Activated CD4-positive, alpha-beta T cell treated with anti-CD3 and anti-CD28 coated beads for 4 hours (primary cell): ENCODE data around the gene PLEKHM3.

Source experiments
- DNase-seq, 2 donors: peaks; one replicate each; pipeline ENCODE4 v3.0.0-alpha.2; 2020

The PLEKHM3 gene

DNA sequence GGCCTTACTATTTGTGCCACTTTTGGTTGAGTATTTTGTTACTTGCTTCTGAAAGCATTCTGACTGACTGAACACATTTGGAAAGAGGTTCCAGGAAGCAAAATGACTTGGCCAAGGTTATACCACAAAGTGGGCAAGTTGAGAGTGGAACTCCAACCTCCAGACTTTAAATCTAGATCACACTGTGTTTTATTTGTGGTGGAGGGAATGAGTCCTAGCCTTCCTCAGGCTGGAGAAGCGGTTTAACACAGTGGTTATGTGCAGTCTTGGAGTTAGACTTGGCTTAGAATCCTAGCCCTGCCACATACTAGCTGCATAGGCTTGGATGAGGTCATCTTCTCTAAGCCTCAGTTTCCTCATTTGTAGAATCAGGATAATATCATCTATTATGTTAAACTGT, 33.4 kb downstream of the PLEKHM3 start:
- no peak for DNase-seq

DNA sequence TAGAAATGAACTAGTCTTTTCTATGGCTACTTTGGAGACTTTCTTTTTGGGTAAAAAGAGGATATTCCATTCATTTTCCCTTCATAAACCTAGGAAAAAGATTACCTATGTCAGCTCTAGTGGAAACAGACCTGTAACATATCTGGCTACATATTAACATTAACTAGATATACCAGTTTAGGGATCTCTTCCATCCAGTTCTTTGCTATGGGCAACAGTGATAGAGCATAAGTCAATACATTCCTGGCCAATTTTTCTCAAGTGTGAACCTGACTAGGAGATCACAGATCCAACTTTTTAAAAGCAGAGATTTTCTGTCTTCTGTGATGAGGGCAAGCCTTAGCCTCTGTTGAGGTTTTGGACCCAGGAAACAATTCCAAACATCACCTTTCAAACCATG, 34.5 kb downstream of the PLEKHM3 start:
- DNase-seq = no peak

DNA sequence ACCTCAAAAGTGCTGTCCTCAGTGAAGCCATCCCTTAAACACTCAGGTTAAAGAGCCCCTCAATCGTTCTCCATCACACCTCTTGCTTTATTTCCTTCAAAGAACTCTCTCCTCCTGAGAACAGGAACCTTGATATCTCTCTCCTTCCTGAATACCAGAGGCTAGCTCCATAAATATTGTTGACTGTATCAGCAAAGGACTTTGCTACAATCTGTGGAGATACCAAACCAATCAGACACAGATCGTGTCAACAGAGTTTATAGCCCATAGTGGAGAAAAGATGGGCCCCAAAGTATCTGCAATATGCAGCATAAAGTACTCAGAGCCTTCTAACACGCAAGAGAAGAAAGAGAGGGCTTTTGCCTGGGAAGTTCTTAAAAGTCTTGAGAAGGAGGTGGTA, 36.4 kb downstream of the PLEKHM3 start:
- DNase-seq = no peak

DNA sequence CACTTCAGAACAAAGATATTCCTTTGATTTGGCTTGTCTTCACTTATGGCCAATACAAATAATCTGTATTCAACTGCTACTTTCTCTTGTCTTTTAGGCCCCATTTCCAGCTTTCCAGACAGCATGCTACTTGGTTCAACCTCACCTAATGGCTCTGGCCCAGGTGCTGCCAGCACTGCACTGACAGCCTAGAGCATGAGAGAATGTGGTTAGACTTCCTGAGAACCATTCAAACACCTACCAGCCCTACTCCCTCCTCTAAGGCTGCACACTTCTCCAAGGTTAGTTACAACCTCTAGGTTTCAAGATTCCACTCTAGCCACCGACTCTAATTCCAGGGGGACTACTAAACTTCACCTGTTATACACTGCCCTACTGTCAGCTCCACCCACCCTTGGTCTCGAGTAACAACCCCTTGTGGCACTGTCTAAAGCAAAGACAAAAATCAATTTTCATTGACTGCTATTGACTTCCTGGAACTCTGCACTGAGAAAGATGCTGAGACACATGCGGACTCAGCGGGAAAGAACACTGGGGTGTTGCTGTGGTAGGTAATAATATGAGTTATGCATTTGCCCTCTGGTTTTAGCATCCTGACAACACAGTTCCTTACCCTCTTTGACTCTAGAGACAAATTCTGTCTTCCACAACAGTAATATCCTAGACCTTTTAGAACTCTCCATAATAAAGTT, 38.2 kb downstream of the PLEKHM3 start:
- no peak for DNase-seq

DNA sequence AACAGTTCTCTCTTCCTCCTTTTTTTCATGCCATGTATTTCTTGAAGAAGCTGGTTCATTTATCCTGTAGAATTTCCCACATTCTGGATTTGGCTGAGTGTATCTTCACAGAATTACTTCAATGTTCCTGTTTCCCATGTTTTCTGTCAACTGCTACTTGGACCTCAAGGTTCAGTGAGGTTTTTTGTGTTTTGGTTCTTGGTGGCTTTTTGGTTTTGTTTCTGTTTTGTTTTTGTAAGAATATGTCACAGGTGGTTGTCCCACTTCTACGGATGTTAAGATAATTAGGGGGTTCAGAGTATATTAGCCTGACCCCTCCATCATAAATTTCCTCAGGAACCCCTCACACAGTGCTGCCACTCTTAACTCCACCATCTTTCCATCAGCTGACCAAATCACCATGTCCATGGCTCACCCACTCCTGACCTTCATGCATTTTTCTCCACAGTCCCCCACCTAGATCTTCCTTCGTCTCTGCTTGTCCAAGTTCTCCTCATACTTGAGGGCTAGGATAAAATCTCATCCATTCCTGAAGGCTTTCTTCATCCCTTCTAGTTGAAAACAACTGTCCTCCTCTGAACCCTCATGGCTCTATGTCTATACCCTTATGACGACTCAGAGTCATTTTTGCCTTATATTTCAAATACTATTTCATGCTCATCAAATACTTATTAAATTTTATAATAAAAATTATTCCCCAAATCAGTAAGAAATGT, 40.4 kb downstream of the PLEKHM3 start:
- DNase-seq = no peak

DNA sequence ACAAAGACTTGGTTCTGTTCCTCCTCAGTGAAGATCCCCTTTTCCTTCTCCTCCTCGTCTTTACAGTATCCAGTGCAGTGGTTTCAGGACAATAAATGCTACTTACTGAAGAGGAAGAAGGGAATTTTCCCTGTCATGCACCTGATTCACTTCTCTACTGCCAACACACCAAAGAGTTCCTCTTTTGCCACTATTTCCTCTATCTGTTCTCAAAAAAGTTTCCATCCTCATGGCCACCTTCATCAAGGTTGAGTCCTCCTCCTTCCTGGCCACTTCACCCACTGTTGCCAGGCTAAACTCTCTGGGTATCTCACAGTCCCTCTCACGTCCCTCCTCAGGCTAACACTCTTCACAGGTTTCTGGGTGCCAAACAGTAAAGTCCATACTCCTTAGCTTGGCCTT, 41.7 kb downstream of the PLEKHM3 start:
- no peak for DNase-seq

DNA sequence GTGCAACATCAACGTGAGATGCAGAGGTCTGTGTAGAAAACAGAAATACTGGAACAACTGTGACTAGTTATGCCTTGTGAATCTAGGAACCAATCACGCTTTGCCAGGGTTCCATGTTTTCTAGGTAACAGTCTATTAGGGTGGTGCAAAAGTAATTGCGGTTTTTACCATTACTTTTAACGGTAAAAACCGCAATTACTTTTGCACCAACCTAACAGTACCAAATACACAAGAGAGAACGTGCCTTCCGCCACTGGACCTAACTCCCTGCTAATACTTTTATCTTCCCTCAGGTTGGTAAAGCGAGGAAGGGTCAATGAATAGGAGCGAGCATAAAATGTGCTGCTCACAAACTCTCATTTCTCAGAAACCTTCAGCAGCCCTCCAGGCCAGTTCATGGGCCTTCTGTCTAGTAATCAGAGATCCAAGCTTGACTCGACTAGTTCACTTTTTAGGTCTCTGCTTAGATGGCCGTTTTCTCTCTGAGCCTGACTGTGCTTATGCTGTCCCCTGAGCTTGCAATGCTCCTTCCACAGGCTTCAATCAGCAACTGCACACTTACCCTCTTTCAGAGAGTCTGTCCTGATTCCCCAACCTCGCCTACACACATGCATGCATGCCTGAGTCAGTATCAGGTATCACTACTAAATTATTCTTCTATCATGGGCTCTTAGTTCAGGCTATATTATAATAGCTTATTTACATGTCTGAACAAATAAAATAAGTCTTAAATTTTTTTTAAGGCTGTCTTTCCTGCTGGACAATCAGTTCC, 47.0 kb downstream of the PLEKHM3 start:
- DNase-seq = no peak

DNA sequence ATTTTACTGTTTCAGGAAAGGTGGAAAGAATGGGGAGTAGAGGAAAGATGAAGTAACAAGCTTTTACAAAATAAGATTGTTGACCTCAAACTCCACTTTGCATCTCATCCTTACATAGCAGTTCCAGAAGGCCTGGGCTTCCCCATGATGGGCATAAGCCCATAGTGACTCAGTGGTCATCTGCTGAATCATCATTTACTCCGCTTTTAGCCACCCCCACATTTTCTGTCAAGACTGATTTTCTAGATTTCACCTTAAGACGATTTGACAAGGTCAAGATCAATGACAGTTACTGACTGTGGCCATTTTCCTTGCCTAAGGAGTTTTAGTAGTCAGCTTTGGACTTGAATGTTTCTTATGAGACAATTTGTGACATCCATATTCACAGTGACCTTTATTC, 49.4 kb downstream of the PLEKHM3 start:
- no peak for DNase-seq

DNA sequence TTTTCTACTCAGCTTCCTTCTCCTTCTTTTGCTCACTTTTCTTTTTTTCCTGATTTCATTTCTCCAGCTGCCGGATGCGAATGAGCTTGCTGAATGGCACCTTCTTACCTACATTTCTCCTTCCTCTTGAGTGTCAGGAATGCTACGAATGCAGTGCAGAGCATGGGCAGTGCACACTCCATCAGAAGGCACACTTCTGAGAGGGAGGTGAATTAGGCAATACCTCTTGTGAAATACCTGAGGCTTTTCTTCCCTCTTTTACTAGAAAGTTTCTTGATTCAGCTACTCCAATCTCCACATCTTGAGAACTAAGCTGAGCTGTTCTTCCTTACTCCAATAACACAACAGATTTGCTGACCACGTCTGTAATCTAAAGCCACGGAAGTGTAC, 51.1 kb downstream of the PLEKHM3 start:
- DNase-seq = no peak

DNA sequence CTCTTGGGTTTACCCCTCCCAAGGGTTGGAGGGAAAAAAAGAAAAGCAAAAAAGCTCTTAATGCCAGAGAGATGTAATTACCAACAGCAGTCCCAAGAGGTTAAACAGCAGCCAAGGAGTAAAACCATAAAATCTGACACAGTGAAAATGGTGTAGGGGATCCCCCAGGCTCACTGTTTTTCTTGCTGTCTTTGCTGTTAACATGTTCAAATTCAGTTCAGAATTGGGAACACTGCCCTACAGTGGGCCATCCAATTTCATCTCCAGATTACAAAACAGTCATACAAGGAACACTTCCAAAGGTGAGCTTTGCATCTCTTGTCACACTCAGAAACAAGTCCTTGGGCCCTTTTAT, 54.5 kb downstream of the PLEKHM3 start:
- no peak for DNase-seq

DNA sequence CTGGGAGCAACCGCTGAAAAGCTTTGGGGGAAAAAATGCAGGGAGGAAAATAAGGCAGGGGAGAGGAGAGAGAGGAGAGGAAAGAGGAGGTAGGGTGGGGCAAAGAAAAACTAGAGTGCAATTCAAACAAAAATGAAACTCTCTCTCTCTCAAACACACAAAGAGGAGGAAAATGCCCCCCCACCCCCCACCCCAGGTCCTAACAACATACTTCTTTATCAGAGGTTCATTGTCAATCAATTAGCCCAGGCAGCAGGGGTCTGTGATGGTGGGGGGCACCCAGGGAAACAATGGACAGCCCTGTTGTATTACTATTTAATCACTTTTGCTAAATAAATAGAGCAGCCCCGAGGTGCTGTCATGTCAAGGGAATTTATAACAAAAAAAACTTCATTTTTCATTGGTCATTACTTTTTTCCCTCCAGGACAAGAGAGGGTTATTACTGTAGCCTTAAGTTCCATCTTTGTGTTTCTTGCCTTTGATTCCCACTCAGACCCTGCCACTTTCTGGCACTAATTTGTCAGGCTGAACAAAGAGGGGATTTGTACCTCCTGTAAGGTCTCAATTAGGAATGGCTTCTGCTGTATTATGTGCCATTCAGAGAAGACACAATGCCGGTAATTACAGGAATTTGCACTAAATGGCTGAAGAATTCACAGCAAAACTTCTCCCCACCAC, 55.0 kb downstream of the PLEKHM3 start:
- no peak for DNase-seq

DNA sequence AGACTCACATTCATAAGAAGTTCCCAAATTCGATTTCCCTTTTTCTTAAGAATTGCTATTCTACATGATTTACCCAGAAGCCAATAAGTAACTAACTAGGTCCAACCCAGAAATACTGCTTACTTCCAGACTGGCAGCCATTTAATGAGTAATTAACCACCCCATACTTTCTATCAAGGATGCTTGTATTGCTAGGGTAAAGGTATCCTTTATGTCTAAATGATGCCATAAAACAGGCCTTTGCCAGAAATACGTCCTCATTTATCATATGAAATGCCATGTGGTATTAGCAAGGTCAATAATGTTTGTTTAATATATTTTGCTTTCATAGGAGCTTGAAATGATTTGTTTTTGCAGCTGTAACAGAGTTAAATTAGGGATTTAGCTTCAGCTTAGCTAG, 56.1 kb downstream of the PLEKHM3 start:
- DNase-seq = no peak

DNA sequence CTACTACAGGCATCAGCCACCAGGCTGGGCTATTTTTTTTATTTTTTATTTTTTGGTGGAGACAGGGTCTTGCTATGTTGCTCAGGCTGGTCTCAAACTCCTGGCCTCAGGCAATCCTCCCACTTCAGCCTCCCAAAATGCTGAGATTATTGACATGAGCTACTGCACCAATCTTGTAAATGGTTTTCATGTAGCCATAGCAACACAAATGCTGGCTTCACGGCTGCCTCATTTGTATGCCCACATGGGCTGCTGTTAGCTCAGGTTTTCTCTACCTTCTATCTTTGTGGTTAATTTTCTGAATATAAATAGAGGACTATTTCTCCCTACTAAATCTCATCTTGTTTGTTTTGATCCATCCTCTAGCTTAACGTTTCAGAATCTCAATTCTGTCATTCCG, 58.2 kb downstream of the PLEKHM3 start:
- no peak for DNase-seq

DNA sequence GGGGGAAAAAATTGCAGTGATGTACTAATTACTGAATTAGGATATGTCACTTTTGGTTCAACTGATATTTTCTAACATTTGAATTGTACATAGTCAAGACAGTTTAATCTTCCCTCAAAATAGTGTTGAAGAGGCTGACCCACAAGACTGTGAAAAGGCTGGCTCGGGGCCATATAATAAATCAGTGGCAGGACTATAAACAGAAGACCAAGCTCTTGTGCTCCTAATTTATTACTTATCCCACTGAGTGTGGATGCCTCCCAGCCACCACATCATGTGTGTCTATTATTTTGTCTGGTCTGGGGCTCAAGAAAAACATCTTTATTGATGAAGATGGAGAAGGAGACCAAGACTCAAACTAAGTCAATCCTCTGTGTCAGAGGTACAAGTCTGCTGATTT, 64.4 kb downstream of the PLEKHM3 start:
- DNase-seq = no peak

DNA sequence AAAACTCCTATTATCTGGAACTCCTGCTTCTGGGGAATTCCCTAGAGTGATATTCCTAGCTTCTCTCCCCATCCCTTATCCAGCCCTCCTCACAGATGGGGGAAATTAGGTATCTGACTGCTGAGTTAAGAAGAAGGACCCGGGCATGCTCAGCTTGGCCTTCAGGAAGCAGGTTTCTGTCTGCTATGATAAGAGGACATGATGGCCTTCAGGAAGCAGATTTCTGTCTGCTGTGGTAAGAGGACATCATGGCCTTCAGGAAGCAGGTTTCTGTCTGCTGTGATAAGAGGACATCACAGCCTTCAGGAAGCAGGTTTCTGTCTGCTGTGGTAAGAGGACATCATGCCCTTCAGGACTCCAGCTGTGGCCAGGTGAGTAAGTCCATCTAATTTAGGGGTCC, 65.2 kb downstream of the PLEKHM3 start:
- no peak for DNase-seq

DNA sequence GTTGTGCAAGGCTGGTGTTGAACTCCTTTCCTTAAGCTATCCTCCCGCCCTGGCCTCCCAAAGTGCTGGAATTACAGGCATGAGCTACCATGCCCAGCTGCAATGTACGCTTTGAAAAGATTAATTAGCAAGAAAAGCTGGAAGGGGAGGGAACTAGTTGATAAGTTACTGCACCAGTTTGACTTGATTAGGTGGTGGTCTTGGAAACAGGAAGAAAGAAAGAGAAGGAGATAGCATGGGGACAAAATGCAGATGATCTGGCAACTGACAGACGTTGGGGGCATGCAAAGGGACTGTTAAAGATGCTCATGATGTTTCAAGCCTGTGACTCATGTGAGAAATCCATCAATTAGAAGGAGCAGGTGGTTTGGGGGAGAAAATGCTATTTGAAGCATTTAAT, 68.6 kb downstream of the PLEKHM3 start:
- no peak for DNase-seq

DNA sequence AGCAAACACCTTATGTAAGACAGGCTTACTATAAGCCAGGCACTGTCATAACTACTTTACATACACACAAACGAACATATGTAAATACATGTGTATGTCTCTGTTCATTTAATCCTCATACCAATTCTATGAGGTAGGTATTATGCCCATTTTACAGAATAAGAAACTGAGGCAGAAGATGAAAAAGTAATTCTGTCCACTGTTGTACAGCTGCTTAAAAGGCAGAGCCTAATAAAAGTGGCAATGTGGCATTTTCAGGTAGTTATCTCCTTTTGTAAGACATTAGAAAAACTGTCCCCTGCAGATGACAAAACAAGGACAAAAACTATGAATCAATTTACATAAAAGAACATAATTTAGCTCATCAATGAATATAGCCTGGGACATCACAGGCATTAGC, 69.9 kb downstream of the PLEKHM3 start:
- DNase-seq = no peak

DNA sequence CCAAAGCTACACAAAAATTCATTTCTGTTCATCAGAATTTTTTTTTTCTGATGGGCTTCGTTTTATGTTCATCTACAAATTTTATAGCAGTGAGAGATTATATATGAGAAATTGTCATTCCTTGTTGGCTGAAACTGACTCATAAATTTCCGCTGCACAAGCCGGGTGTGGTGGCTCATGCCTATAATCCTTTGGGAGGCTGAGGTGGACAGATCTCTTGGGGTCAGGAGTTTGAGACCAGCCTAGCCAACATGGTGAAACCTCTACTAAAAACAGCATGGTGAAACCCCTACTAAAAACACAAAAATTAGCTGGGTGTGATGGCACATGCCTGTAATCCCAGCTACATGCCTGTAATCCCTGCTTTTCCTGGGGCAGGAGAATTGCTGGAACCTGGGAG, 72.0 kb downstream of the PLEKHM3 start:
- DNase-seq = no peak

DNA sequence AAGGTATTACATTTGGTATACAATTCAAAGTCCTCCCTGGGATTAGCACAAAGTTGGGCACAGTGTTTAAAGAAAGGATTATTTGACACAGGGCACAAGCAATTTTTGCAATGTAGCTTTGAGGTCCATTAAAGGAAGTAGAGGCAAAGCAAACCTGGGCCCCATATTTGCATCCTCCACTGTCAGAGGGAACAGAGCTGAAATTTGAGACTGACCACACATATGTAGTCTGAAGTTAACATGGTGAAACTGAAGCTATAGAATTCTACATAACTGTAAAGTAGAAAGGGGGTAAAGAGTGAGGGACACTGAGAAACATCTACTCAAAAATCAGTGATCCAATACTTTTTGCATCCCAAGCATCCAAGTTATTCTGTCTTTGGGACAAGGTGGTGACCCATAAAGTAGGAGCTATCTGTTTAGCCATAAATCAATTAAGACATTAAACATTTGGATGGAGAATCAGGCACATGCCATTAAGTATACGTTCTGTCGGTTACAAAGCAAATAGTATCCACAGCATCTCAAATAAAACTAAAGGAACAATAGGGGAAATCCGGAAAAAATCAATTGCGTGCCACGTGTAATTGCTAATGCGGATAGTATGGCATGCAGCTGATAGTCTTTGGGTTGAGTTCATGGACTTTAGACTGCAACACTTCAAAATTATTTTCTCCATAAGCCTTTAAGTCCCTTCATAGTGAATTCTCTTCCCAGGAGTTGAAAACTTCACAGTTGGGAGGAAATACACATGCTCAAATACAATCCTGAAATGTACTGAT, 72.6 kb downstream of the PLEKHM3 start:
- DNase-seq = no peak

DNA sequence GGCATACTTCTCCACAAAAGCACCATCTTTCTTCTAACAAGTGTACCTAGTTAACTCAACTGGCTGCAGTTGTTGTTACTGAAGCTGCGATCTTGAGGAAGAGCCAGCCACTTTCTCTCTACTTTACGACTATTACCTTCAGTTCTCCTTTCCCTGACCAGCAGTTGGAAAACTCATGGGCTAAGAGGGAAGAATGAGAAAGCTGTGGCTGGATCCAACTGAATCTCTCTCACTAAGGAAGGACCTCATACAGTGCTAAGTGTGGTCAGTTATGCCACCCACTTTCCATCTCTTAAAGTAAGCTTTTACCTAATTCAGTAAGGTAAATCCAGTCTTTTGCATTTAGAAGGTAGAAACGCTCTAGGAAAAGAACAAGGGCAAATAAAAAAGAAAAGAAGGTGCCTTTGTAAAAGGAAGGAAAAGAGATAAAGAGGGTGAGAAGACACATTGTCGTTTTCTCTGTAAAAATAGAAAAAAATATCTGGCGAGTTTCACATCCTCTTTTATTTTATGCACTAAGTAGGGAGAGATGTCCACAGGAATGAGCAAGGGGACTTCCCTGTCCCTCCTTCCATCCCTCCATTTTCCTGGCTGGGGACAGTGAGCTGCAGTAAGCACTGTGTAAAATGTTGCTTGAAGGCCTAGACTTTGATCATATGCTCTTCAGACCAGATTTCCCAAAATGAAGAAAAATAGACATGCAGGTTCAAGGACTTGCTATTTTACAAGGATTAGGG, 73.4 kb downstream of the PLEKHM3 start:
- no peak for DNase-seq

DNA sequence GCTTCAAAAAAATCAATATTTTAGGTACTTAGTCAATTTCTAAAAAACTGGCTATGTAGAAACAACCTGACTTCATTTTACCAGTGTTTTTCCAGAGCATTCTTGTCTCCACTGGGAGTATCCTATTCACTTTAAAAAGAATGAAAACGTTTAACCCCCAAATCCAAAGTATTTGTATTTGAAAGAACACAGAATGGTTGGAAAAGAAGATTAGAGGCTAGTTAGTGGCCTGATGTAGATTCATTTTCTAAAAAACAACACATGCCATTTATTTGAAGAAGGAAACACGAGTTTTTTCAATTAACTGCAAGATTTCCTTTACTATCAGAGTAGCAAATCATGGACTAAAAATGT, 74.6 kb downstream of the PLEKHM3 start:
- DNase-seq = no peak

DNA sequence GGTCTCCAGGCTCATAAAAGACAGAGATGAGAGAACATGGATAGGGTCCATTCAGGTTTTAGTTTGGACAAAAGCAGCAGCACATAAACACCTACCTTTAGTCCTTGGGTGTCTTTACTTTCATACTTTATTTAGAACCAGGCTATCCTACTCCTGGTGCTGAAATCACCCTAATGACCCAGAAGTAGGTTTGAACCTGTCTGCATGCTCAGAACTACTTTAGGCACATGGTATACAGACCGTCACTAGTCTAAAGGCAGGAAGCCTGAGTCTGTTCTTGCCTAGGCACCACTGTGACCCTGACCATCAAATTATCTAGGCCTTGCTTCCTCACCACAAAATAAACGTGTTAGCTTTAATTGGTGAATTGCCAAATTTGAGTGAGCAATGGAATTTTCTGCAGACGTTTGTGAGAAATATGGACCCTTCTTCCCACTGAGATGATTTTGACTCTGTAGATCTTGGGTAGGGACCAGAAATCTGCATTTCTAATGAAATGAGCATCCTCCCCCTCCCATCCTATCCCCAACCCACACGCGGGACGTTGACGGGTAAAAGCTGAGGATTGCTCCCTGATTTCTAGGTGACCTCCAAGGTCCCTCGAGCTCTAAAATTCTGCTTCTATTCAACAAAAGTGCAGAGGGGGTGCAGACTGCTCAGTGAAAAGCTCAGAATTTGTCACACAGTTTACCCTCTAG, 75.1 kb downstream of the PLEKHM3 start:
- DNase-seq = no peak
